ENCODE data around the gene SYMPK. TPM values are rescaled to one million over a fixed set of nuclear protein-coding genes. Genes with fewer than 3 reads are reported as not detected.
A peak's percentile ranks its signal among the peaks of the same experiment; 100 is the strongest.

Gene SYMPK
- total and polyA plus RNA-seq, 2 experiments from 2014 or later = 33.4 to 41.6 TPM

DNA sequence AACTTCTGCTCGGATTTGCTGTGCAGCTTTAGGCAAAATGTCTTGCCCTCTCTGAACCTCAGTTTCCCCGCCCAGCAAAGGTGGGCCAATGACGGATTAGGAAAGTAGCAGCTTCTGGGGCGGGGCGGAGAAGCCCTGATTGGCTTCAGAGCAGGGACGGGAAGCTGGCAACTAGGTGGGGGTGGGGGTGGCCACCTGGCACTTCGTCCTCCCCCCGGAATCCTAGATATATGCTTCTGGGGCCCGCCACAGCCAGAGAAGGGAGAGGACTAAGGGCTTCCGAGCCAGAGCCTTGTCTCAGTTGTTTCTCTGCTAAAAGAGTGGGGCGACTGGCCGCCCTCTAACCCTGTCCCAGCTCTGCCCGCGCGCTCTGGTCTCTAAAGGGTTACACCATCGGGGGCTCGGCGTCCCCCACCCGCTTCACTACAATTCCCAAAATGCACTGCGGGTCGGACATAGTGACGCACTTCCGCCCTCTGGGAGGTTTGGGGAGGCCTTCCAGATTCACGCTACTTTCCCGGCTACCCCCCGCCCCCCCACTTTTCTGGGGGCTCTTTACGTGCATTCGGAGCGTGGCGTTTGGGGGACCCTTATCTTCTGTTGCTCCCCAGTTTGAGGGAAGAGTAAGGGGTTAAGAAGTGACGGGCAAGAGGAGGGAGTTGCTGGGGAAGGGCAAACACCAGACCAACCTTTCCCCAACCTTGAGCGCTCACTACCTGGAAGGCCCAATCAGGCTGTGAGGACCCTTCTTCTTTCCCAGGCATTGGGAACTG, 23.7 kb upstream of the SYMPK start:
- Histone ChIP-seq H3K27ac (peak overlapping the region; percentile 95), H3K27me3 (no peaks in the 10 kb centered on the region), H3K79me2 (peaks cover 22% of the 10 kb centered on the region), H3K9me2 (replicated peaks; ENCODE audit: insufficient read depth) (no peaks in the 10 kb centered on the region), H3K36me3 (replicated peaks; ENCODE audit: insufficient read depth, low read depth) (no peaks in the 10 kb centered on the region), H3K4me1 (ENCODE audit: insufficient read depth) (peaks cover 17% of the 10 kb centered on the region), H3K4me2 (peak overlapping the region; percentile 82), H3K4me3 (peak overlapping the region; percentile 73), H4K20me1 (ENCODE audit: insufficient read depth, poor library complexity, severe bottlenecking) (peaks cover 19% of the 10 kb centered on the region), H2AFZ (peak overlapping the region; percentile 68), H3K9me3 (ENCODE audit: low read depth) (no peaks in the 10 kb centered on the region)
- TF ChIP-seq EZH2phosphoT487 (IDR thresholded peaks at IDR 0.05; ENCODE audit: low read depth, severe bottlenecking, unreplicated experiment) = no peak
- WGBS (ENCODE audit: low lambda C conversion rate, missing lambda C conversion rate) = 1% methylated on average over 32 of the region's 32 CpGs
- DNase-seq (ENCODE audit: low spot score) = peak; percentile 96

DNA sequence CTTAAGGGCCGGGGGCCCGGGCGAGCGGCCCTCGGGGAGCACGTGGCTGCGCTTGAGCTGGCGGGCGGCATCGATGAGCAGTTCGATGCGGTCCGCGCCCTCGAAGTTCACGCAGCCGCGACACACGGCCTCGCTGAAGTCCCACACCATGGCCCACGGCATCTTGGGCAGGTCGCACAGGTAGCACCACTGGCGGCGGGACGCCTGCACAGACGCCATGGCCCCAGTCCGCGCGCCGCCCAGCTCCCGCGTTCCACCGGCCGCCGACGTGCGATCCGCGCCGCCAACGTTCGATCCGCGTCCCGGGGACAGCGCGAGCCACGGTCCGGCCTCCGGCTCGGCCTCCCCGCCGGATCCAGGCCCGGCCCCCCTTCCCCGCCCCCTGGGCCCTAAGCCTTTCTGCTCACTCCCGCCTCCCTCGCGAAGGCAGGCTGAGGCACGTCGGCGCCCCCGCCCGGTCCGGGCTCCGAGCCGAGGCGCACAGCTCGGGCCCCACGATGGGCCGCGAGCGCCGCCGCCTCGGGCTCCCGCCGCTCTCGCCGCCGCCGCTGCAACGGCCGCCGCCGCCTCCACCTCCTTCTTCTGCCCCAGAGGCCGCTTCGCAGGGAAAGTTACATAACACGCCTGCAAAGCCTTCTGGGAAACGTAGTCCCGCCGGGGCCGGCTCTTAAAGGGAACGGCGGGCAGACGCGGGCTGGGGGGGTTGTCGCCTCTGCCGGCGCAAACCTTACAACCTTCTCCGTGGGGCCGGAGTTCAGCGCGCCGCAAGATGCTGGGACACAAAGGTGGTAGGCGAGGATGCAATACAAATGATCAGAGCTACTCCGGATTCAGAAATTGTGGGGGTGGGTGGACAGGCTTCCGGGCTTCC, 22.8 kb upstream of the SYMPK start, which contains the start of gene IRF2BP1:
IRF2BP1 (minus strand) TSS at position 586 of the 871 bp plus-strand sequence; CDS start at position 219, 367 bp downstream.
- no peaks in the 10 kb centered on the region for H3K9me3 ChIP-seq (ENCODE audit: low read depth)
- peak; percentile 97 for DNase-seq (ENCODE audit: low spot score)
- peaks cover 17% of the 10 kb centered on the region for H3K4me1 ChIP-seq (ENCODE audit: insufficient read depth)
- peak within 1 kb of the TSS; percentile 93 for H3K4me2 ChIP-seq
- under 1% methylated on average over 96 of the region's 107 CpGs for WGBS (ENCODE audit: low lambda C conversion rate, missing lambda C conversion rate)
- H3K4me3 ChIP-seq = peak within 1 kb of the TSS; percentile 73
- no peaks in the 10 kb centered on the region for H3K36me3 ChIP-seq (replicated peaks; ENCODE audit: insufficient read depth, low read depth)
- H3K27me3 ChIP-seq = no peaks in the 10 kb centered on the region
- peaks cover 22% of the 10 kb centered on the region for H3K79me2 ChIP-seq
- H2AFZ ChIP-seq = peak within 1 kb of the TSS; percentile 68
- TF ChIP-seq EZH2 (IDR thresholded peaks at IDR 0.05; ENCODE audit: borderline replicate concordance) = no peak
- TF ChIP-seq EZH2phosphoT487 (IDR thresholded peaks at IDR 0.05; ENCODE audit: low read depth, severe bottlenecking, unreplicated experiment) = no peak
- TF ChIP-seq CTCF (IDR thresholded peaks at IDR 0.05; ENCODE audit: poor library complexity) = no peak
- H3K27ac ChIP-seq = peak within 1 kb of the TSS; percentile 95
- peaks cover 19% of the 10 kb centered on the region for H4K20me1 ChIP-seq (ENCODE audit: insufficient read depth, poor library complexity, severe bottlenecking)
- no peaks in the 10 kb centered on the region for H3K9me2 ChIP-seq (replicated peaks; ENCODE audit: insufficient read depth)

DNA sequence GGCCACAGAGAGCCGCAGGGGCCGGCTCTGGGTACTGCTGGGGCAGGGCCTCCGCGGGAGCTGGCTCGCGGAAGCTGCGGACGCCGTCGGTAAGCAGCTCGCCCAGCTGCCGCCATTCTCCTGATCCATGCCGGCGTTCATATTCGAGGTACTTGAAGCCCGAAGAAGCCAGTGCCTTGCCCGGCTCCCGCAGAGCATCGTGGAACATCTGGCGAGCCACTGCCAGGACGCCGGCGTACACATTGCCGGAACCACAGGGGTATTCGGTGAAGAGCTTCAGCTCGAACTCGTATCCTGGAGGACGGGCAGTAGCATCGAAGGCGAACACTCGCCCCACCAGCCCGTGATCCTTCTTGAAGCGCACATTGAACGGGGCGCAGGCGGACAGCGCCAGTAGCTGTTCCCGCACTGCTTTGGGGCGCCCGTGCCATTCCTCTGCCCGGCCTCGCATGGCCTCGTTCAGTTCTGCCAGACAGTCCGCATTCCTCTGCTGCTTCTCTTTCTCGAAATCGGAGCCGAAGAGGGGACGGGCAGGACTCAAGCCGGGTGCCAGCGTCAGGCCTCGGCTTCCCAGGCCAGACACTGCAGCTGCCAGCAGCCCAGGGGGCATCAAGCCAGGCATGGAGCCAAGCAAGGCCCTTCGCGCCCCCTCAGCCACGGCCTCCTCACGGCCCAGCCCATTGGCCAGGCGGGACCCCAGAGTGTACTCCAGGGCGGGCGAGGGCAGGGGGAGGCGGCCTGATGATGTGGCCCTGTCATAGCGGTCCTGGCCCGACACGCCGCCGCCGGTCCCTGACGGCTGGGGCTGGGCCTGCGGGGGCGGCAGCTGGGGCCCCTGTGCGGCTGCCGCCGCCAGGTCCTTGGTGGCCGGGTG, 22.0 kb upstream of the SYMPK start:
- DNase-seq (ENCODE audit: low spot score) = no peak
- H4K20me1 ChIP-seq (ENCODE audit: insufficient read depth, poor library complexity, severe bottlenecking) = peaks cover 19% of the 10 kb centered on the region
- no peaks in the 10 kb centered on the region for H3K36me3 ChIP-seq (replicated peaks; ENCODE audit: insufficient read depth, low read depth)
- no peak overlapping the region for H2AFZ ChIP-seq
- no peaks in the 10 kb centered on the region for H3K27me3 ChIP-seq
- H3K4me2 ChIP-seq = peak overlapping the region; percentile 93
- H3K79me2 ChIP-seq = peaks cover 22% of the 10 kb centered on the region
- peak overlapping the region; percentile 73 for H3K4me3 ChIP-seq
- no peaks in the 10 kb centered on the region for H3K9me3 ChIP-seq (ENCODE audit: low read depth)
- H3K4me1 ChIP-seq (ENCODE audit: insufficient read depth) = peaks cover 17% of the 10 kb centered on the region
- TF ChIP-seq EZH2 (IDR thresholded peaks at IDR 0.05; ENCODE audit: borderline replicate concordance) (no peak), CTCF (IDR thresholded peaks at IDR 0.05; ENCODE audit: poor library complexity) (no peak)
- H3K9me2 ChIP-seq (replicated peaks; ENCODE audit: insufficient read depth) = no peaks in the 10 kb centered on the region
- peak overlapping the region; percentile 95 for H3K27ac ChIP-seq
- WGBS (ENCODE audit: low lambda C conversion rate, missing lambda C conversion rate) = 69% methylated on average over 59 of the region's 72 CpGs

Data from hepatocyte (in vitro differentiated cells).